ENCODE measurements around the gene SYF2.
A peak's percentile ranks its signal among the peaks of the same experiment; 100 is the strongest.

SYF2 gene

DNA sequence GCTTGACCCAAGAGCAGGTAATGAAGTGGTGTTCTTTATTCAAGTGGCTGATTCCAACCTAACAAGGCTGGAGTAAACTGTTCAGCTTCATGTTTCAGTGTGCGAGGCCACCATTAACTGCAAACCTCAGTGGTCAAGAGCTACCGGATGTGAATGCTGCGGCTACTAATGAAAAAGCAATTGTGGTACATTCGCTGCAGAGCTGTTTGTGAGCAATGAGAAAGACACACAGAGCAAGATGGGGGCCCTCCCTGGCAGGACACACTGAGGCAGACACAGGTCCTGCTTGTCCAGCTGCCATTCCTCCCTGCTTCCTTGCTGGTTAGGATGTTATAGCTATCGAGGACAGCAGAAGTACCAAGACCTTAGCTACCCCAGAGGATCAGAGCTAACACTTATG, 26.1 kb downstream of the SYF2 start:
- TF ChIP-seq, protein P1, sequence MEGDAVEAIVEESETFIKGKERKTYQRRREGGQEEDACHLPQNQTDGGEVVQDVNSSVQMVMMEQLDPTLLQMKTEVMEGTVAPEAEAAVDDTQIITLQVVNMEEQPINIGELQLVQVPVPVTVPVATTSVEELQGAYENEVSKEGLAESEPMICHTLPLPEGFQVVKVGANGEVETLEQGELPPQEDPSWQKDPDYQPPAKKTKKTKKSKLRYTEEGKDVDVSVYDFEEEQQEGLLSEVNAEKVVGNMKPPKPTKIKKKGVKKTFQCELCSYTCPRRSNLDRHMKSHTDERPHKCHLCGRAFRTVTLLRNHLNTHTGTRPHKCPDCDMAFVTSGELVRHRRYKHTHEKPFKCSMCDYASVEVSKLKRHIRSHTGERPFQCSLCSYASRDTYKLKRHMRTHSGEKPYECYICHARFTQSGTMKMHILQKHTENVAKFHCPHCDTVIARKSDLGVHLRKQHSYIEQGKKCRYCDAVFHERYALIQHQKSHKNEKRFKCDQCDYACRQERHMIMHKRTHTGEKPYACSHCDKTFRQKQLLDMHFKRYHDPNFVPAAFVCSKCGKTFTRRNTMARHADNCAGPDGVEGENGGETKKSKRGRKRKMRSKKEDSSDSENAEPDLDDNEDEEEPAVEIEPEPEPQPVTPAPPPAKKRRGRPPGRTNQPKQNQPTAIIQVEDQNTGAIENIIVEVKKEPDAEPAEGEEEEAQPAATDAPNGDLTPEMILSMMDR (IDR thresholded peaks at IDR 0.05; ENCODE audit: insufficient read depth, missing control alignments), result no peak
- DNase-seq (ENCODE audit: insufficient read length, low spot score) (no peak), FAIRE-seq (no peak)

DNA sequence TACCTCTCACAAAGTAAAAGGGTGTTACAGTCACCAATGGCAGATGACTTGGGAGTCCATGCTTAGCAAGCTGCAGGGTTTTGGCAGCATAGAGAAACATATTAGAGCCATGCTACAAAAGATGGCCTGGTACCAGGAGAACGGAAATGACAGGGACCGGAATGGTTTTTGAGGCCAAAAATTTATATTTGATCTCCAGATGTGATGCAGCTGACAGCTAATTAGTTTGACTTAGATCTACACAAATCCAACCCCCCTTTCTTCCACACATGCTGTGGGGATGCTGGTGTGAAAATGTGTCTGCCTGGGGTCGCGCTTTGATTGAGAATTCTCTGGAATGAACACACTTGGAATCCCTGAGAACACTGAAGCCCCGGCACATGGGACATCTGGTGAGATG, 26.5 kb downstream of the SYF2 start:
- FAIRE-seq (no peak), DNase-seq (ENCODE audit: insufficient read length, low spot score) (no peak)
- TF ChIP-seq, protein P1 (IDR thresholded peaks at IDR 0.05; ENCODE audit: insufficient read depth, missing control alignments), result no peak

DNA sequence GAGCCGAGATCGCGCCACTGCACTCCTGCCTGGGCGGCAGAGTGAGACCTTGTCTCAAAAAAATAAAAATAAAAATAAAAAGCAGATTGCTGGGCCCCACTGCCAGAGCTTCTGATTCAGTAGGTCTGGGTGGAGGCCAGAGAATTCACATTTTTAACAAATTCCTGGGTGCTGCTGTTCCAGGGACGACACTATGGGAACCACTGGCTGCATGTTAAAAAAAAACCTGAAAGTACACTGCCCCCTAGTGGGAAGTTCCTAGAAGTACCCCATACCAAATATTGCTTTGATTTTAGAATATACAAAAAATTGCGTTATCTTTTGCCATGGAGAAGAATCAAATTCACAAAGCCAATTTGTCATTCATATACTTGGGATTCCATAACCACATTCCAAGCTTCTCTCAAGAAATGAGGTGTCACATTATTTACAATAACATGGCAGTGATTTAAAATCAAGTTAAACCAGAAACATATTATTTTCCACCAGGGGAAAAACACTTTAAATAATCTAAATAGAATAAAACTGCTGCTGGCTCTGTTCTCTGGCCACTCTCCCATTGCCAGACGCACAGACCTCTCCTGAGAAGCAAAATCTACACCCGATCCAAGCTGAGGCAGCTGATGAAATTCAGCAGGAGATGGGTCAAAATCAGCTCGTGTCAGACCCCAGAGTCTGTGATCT, 27.4 kb downstream of the SYF2 start:
- FAIRE-seq, result no peak
- DNase-seq (ENCODE audit: insufficient read length, low spot score), result no peak
- TF ChIP-seq, protein P1 (IDR thresholded peaks at IDR 0.05; ENCODE audit: insufficient read depth, missing control alignments), result peak; percentile 62

DNA sequence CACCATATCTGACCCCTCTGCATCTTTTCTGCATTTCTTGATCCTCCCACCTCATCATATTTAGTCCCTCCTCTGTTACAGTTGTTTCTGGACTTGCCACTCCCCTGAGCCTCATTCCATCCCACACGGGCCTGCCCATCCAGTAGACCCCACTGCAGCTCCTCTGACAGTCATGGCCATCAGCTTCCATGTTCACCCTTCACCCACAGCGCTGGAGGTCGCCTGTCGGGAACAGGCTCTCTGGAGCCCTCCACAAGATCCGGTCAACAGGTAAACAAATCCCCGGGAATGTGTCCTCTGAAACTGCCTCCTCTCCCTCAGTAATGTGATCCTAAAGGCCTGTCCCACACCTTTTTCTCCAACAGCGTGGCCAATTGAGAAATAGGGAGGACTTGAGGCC, 31.3 kb downstream of the SYF2 start:
- DNase-seq (ENCODE audit: insufficient read length, low spot score) (no peak), FAIRE-seq (no peak)
- TF ChIP-seq, protein P1 (IDR thresholded peaks at IDR 0.05; ENCODE audit: insufficient read depth, missing control alignments), result no peak

DNA sequence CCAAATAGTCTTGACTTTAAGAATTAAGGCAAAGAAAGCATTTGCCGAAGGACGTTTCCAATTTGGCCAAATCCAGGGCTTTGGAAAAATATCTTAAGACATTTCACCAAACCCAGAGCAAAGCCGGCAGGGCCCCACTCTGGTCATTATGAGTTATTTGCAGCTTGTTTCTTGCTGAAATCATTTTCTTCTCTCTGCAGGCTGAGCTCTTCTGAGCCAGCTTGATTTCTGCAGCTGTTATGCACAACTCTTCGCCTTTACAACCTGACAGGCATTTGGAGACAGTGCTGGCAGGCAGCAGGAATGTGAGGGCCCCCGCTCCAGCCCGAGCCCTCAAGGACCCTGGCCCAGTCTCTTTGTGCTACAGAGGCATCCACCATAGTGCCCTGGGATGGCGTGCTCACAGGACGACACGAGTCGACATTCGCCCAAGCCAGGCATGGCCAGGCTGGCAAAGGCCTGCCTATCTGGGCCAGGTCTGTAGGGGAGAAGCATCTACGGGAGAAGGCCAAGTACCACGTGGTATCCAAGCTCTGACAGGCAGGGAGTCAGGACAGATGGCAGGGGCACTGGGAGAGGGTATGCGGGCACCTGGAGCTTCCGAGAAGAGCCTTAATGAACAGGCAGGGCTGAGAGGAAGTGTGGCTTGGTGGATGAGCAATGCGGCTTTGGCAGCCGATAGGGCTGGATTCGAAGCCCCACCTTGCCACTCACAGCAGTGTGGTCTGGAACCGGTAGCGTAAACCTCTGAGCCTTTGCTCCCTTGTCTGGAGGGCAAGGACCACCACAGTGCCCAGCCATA, 32.3 kb downstream of the SYF2 start:
- FAIRE-seq (no peak), DNase-seq (ENCODE audit: insufficient read length, low spot score) (no peak)
- TF ChIP-seq, protein P1 (IDR thresholded peaks at IDR 0.05; ENCODE audit: insufficient read depth, missing control alignments), result no peak

DNA sequence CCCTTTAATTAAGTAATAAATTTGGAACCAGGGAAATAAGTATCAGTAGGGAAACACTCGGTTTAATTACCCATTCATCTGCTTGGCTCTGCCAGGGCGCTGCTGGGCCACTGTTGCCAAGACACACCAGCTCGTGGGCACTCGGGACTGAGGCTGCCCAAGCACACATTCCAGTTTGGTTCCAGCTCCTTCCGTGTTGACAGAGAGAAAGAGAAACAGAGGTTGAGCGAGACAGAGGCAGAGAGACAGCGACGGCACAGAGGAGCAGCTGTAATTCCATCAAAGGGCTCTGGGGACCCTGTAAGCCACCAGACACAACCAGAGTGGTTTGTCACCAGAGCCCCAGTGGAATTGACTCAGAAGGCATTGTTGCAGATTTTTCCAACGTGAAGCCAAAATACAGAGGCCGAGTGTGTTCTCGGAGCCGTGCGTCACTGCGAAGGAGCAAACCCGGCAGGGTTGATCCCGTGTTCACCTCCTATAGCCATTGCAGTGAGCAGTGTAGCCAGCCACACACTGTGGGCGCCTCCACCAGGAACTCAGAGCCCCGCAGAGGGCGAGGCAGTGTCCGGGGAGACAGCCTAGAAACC, 33.5 kb downstream of the SYF2 start:
- FAIRE-seq, result no peak
- TF ChIP-seq, protein P1 (IDR thresholded peaks at IDR 0.05; ENCODE audit: insufficient read depth, missing control alignments), result no peak

More for the DNA sequence above, 33.5 kb downstream of the SYF2 start:
- DNase-seq (ENCODE audit: insufficient read length, low spot score), result no peak

All from D721Med (cell line).